ENCODE data around the gene ROBO4.
A peak's percentile ranks its signal among the peaks of the same experiment; 100 is the strongest.

ROBO4 gene

DNA sequence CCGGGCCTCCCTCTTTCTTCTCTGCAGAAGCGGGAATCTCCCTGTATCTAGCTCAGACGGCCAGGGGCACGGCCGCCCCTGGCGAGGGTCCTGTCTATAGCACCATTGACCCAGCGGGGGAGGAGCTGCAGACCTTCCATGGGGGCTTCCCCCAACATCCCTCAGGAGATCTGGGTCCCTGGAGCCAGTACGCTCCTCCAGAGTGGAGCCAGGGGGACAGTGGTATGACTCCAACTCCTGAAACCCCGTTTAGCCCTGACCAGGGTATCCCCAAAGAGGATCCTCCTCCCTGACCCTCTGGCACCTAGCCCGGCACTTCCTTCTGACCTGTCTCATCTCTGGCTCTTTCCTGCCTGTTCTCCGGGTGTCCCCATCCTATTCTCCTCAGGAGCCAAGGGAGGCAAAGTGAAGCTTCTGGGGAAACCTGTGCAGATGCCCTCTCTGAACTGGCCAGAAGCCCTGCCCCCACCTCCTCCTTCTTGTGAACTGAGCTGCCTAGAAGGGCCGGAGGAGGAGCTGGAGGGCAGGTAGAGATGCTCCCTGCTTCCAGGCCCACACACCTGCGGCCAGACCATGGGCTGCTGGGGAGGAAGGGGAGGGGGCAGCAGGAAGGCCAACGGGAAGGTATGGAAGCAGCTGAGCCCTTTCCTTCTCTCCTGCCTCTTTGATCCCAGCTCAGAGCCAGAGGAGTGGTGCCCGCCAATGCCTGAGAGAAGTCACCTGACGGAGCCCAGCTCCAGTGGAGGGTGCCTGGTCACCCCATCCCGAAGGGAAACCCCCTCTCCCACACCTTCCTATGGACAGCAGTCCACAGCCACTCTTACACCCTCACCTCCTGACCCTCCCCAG is 19.5 kb downstream of the ROBO4 start:
- Histone ChIP-seq H3K27ac (ENCODE audit: low read length) (no peak overlapping the region), H3K4me1 (ENCODE audit: low read length) (peaks cover 4% of the 10 kb centered on the region; the same call in 1 of the 2 replicates), H3K9ac (ENCODE audit: low read length) (no peak overlapping the region), H2AFZ (ENCODE audit: low read depth, low read length) (no peak overlapping the region), H3K79me2 (ENCODE audit: low read length) (no peaks in the 10 kb centered on the region), H3K9me3 (ENCODE audit: insufficient read depth, low read length) (no peaks in the 10 kb centered on the region), H3K4me2 (ENCODE audit: low read length) (no peak overlapping the region), H3K27me3 (ENCODE audit: low read depth, low read length) (0 out of 2 replicates have a peak, but pooled peaks cover 3% of the 10 kb centered on the region), H3K4me3 (ENCODE audit: low read length) (no peak overlapping the region), H3K36me3 (replicated peaks; ENCODE audit: low read depth, low read length) (no peaks in the 10 kb centered on the region), H4K20me1 (ENCODE audit: insufficient read depth, low read length) (no peaks in the 10 kb centered on the region)
- TF ChIP-seq, protein P1, sequence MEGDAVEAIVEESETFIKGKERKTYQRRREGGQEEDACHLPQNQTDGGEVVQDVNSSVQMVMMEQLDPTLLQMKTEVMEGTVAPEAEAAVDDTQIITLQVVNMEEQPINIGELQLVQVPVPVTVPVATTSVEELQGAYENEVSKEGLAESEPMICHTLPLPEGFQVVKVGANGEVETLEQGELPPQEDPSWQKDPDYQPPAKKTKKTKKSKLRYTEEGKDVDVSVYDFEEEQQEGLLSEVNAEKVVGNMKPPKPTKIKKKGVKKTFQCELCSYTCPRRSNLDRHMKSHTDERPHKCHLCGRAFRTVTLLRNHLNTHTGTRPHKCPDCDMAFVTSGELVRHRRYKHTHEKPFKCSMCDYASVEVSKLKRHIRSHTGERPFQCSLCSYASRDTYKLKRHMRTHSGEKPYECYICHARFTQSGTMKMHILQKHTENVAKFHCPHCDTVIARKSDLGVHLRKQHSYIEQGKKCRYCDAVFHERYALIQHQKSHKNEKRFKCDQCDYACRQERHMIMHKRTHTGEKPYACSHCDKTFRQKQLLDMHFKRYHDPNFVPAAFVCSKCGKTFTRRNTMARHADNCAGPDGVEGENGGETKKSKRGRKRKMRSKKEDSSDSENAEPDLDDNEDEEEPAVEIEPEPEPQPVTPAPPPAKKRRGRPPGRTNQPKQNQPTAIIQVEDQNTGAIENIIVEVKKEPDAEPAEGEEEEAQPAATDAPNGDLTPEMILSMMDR (IDR thresholded peaks at IDR 0.05; ENCODE audit: low read depth, low read length): no peak

- Histone ChIP-seq H3K4me3 (ENCODE audit: low read length) (no peak overlapping the region), H3K27me3 (ENCODE audit: low read depth, low read length) (0 out of 2 replicates have a peak, but pooled peaks cover 3% of the 10 kb centered on the region), H3K27ac (ENCODE audit: low read length) (no peak overlapping the region), H4K20me1 (ENCODE audit: insufficient read depth, low read length) (no peaks in the 10 kb centered on the region), H3K9me3 (ENCODE audit: insufficient read depth, low read length) (no peaks in the 10 kb centered on the region), H2AFZ (ENCODE audit: low read depth, low read length) (no peak overlapping the region), H3K4me2 (ENCODE audit: low read length) (no peak overlapping the region; the same call in 1 of the 2 replicates), H3K36me3 (replicated peaks; ENCODE audit: low read depth, low read length) (no peaks in the 10 kb centered on the region), H3K9ac (ENCODE audit: low read length) (no peak overlapping the region), H3K79me2 (ENCODE audit: low read length) (no peaks in the 10 kb centered on the region), H3K4me1 (ENCODE audit: low read length) (peaks cover 4% of the 10 kb centered on the region; the same call in 1 of the 2 replicates)
- no peak for TF ChIP-seq EZH2phosphoT487 (IDR thresholded peaks at IDR 0.05; ENCODE audit: low read depth)
- TF ChIP-seq, protein P1 (IDR thresholded peaks at IDR 0.05; ENCODE audit: low read depth, low read length): no peak
Observed at GRCh38 chr11:124877631-124877909, 20.1 kb downstream of the ROBO4 start.

DNA sequence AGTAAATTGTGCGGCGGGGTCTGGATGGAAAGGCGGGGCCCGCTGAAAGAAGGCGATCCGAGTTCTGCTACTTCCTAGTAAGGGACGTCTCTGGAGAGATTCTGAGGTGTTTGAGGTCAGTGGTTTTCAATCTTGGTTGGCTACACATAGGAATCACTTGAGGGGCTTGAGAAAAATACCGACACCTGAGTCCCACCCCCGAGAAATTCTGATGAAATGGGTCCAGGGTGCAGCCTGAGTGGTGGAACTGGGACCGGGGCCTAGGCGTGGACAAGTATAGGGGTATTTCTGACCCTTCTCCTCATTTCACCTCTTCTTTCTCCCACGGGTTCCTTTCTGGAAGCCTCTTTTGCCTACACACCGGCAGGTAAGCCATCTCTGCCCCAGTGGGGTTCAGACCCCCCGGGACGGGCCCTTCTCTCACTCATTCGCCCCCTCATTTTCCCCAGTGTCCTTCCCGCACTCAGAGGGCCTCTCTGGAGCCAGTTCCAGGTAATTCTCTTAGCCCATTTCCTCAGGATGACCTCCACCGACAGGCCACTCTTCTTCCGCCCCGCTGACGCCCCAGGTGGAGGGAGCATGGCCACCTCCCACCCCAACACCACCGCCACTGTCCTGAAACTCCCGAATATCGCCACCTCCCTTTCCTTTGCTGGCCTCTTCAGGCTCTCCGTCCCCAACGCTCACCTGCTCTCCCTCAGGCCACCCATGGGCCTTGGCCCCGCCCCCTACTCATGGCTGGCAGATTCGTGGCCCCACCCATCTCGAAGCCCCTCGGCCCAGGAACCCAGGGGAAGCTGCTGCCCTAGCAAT is 20.6 kb downstream of the ROBO4 start:
- Histone ChIP-seq H2AFZ (ENCODE audit: low read depth, low read length) (peak overlapping the region; percentile 92), H3K4me1 (ENCODE audit: low read length) (peaks cover 4% of the 10 kb centered on the region; the same call in 1 of the 2 replicates), H3K4me3 (ENCODE audit: low read length) (peak overlapping the region; percentile 92), H3K9me3 (ENCODE audit: insufficient read depth, low read length) (no peaks in the 10 kb centered on the region), H3K79me2 (ENCODE audit: low read length) (no peaks in the 10 kb centered on the region), H3K27ac (ENCODE audit: low read length) (no peak overlapping the region), H4K20me1 (ENCODE audit: insufficient read depth, low read length) (no peaks in the 10 kb centered on the region), H3K9ac (ENCODE audit: low read length) (peak overlapping the region; percentile 77), H3K4me2 (ENCODE audit: low read length) (peak overlapping the region; percentile 82), H3K27me3 (ENCODE audit: low read depth, low read length) (0 out of 2 replicates have a peak, but pooled peaks cover 3% of the 10 kb centered on the region), H3K36me3 (replicated peaks; ENCODE audit: low read depth, low read length) (no peaks in the 10 kb centered on the region)
- TF ChIP-seq, protein P1 (IDR thresholded peaks at IDR 0.05; ENCODE audit: low read depth, low read length): no peak
- TF ChIP-seq EZH2phosphoT487 (IDR thresholded peaks at IDR 0.05; ENCODE audit: low read depth): no peak
